GM21423 (cell line): ENCODE measurements around the gene ZNRF4.

ENCODE experiments used
- ATAC-seq: cut with Tn5 transposase; IDR thresholded peaks from one replicate; pipeline ENCODE4 v1.9.1; 2021; ENCODE audit warnings: mild to moderate bottlenecking, moderate library complexity; ENCODE audit not compliant: unreplicated experiment

The ZNRF4 gene

GRCh38 chr19:5501907-5502306 is 46.7 kb downstream of the ZNRF4 start:
- no peak for ATAC-seq

DNA sequence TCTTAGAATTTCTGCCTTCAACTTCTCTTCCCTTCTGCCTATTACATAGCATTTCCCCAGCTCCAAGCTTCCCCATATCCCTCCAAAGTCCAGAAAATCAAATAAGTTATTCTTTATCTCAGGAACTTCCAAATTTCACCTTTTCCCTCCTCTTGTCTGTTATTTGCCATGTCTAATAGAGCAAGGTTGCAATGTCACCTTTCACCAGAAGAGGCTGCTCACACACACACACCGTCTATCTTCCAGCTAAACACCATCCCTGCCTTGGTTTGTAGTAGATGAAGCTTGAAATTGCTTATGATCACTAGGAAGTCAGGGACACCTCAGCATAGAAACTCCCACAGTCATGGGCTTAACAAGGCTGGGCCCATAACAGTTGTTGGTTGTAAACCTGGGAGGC is 48.4 kb downstream of the ZNRF4 start:
- ATAC-seq: no peak

DNA sequence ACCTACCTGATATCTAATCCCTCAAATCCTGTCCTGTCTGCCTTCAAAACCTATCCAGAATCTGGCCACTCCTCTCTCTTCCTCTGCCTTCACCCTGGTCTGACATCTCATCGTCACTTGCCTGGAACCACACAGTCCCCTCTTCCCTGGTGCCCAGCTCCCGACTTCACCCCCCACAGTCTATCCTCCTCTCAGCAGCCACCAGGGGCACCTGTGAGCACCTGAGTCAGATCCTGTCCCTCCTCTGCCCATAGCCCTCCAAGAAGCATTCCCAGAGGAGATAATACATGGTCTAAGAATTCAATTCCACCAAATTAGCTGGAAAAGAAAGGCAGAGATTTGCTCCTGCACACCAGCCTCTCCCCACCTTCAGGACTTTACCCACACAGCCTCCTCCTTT is 48.9 kb downstream of the ZNRF4 start:
- ATAC-seq: no peak
